Immature natural killer cell (primary cell): Measurements from ENCODE around the gene CRIP1. TPM values are rescaled to one million over a fixed set of nuclear protein-coding genes. Genes with fewer than 3 reads are reported as not detected.

ENCODE experiments used
- DNase-seq, 3 donors: peaks; one replicate each; pipeline ENCODE4 v3.0.0; 2022; ENCODE audit warnings: mixed read lengths in 1 of 3
- H3K27ac Mint-ChIP-seq, 6 donors: one replicate each; pipeline ENCODE4 v1.8.0; 2020; ENCODE audit warnings: mixed read lengths in 6 of 6, mild to moderate bottlenecking in 5 of 6, inconsistent platforms in 4 of 6, moderate library complexity in 3 of 6
- H3K27me3 Mint-ChIP-seq, 3 donors: one replicate each; pipeline ENCODE4 v1.8.0; 2020 to 2021; ENCODE audit warnings: low read depth in 3 of 3, mild to moderate bottlenecking in 3 of 3, mixed read lengths in 3 of 3, moderate library complexity in 3 of 3, inconsistent platforms in 1 of 3
- H3K36me3 Mint-ChIP-seq, 3 donors: one replicate each; pipeline ENCODE4 v1.8.0; 2020; ENCODE audit warnings: mixed read lengths in 3 of 3, inconsistent platforms in 2 of 3, mild to moderate bottlenecking in 2 of 3
- H3K4me1 Mint-ChIP-seq, 2 donors: one replicate each; pipeline ENCODE4 v1.8.0; 2020; ENCODE audit warnings: inconsistent platforms in 2 of 2, mild to moderate bottlenecking in 2 of 2, mixed read lengths in 2 of 2, moderate library complexity in 1 of 2
- H3K4me3 Mint-ChIP-seq, 5 donors: one replicate each; pipeline ENCODE4 v1.8.0; 2020; ENCODE audit warnings: mild to moderate bottlenecking in 5 of 5, mixed read lengths in 5 of 5, inconsistent platforms in 3 of 5, moderate library complexity in 3 of 5
- H3K9me3 Mint-ChIP-seq, 6 donors: one replicate each; pipeline ENCODE4 v1.8.0; 2020; ENCODE audit warnings: mild to moderate bottlenecking in 6 of 6, mixed read lengths in 6 of 6, inconsistent platforms in 4 of 6, moderate library complexity in 3 of 6
- polyA plus RNA-seq, 3 donors: library from polyadenylated mRNA; unstranded; fragments of 300-500 nt; fragmentation: Illumina TruSeq; gene quantifications; one replicate each; pipeline ENCODE4 v1.2.3, GENCODE V29; 2021

The CRIP1 gene
- polyA plus RNA-seq, 3 donors from 2014 or later: 921 to 1,915 (median 940) TPM

- Mint-ChIP-seq H3K4me1 (peaks cover 5 to 6% of the 10 kb centered on the region in 2 donors), H3K27ac (no peak overlapping the region), H3K4me3 (no peak overlapping the region), H3K36me3 (no peaks in the 10 kb centered on the region), H3K9me3 (no peaks in the 10 kb centered on the region), H3K27me3 (peaks cover 3 to 7% (median 6%) of the 10 kb centered on the region in 3 donors)
- no peak for DNase-seq
Observed at GRCh38 chr14:105533391-105533790, 46.7 kb downstream of the CRIP1 start.

DNA sequence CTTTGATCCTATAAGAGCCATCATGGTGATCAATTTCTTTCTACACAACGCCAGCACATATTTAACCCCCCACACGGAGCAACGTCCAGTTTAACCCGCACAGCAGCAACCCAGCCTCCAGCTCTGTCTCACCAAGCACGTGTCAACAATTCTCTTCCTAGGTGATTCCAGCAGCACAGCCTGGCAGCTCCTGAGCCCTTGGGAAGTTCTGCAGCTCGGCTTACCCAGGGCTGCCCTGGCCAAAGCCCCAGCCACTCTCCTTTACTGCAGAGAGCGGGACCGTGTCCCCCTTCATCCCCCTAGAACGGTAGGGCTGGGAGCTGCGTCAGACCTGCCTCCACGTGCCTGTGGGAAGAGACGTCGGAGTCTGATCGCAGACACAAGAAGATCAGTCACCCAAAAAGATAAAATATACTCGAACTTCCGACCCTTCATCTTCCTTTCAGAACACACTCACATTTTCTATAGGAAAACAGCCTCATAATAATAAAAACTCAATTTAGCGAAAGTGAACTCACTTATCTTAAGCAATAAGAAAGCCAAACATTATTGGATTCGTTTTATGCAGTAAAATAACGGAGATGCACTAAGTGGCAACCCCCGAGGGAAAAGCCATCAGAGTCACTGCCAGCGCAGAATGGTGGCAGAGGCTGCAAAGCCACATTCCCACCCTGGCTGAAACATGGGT, 47.3 kb downstream of the CRIP1 start:
- no peaks in the 10 kb centered on the region for H3K36me3 Mint-ChIP-seq
- H3K27me3 Mint-ChIP-seq: peaks cover 2 to 8% (median 6%) of the 10 kb centered on the region in 3 donors
- no peak for DNase-seq
- H3K27ac Mint-ChIP-seq: no peak overlapping the region
- H3K4me3 Mint-ChIP-seq: no peak overlapping the region
- no peaks in the 10 kb centered on the region for H3K9me3 Mint-ChIP-seq
- peaks cover 3% of the 10 kb centered on the region in 2 donors for H3K4me1 Mint-ChIP-seq

GRCh38 chr14:105534586-105534985, 47.9 kb downstream of the CRIP1 start:
- Mint-ChIP-seq H3K4me3 (no peak overlapping the region), H3K36me3 (no peaks in the 10 kb centered on the region), H3K27ac (no peak overlapping the region), H3K27me3 (peaks cover 5 to 8% (median 6%) of the 10 kb centered on the region in 3 donors), H3K9me3 (no peaks in the 10 kb centered on the region), H3K4me1 (peaks cover 0 to 3% of the 10 kb centered on the region in 2 donors)
- no peak for DNase-seq

DNA sequence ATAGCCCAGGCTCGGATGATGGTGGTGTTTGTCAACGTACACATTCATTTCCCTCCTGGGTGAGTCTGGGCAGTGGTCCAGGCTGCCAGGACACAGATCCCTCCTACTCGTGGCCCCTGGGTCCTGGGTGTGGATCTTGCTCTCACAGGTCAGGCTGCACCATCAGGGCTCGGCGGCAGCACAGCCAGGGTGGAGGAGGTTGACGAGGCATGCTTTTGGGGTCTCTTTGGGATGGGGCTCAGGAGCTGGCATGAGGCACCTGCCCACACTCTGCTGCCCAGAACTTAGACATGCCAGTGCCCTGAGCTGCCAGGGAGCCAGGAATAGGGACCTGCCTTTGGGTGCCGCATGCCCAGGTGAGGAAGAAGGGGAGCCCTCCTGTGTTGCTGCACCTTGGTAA, 49.4 kb downstream of the CRIP1 start:
- no peaks in the 10 kb centered on the region for H3K36me3 Mint-ChIP-seq
- no peaks in the 10 kb centered on the region for H3K9me3 Mint-ChIP-seq
- H3K27me3 Mint-ChIP-seq: peaks cover 2 to 8% (median 6%) of the 10 kb centered on the region in 3 donors
- no peak overlapping the region for H3K27ac Mint-ChIP-seq
- peaks cover 0 to 1% of the 10 kb centered on the region in 2 donors for H3K4me1 Mint-ChIP-seq
- no peak for DNase-seq
- no peak overlapping the region for H3K4me3 Mint-ChIP-seq

DNA sequence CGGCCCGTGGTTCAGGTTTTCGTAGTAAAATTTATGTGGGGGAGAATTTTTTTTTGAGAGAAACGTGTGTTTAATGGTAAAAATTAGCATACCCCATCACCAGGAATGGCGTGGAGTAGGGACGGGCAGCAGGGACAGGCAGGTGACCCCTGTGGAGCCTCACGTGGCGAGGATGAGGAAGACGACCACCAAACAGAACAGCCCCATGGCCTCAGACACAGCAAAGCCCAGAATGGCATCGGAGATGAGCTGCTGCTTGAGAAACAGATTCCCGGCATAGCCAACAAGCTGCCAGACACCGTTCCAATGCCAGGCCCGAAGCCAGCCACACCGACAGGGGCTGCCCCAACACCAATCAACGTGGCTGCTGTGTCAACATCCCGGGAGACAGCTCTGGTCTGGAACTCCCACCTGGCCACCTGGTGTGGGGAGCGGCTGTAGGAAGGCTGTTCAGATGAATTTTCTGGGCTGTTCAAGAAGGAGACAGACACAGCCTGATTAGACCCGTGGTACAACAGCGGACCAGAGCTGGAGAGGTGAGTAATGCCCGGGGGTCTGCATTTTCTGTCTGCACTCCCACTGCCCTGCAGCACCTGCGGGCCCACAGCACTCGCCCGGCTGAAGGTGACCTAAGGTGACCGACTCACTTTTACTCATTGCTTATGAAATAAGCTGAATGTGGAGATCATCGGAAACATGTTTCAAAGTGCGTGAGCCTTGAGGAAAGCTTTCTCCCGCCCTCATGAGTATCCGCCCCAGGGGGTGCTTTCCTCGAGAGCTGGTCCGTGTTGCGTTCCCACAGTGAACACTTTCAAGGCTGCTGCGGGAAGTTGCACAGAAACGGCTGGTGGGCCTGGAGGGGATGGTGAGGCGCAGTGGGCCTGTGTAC, 50.2 kb downstream of the CRIP1 start:
- Mint-ChIP-seq H3K36me3 (peaks cover 0 to 3% (median 0%) of the 10 kb centered on the region in 3 donors), H3K27me3 (peaks cover 2 to 8% (median 6%) of the 10 kb centered on the region in 3 donors), H3K27ac (no peak overlapping the region), H3K4me1 (peaks cover 0 to 1% of the 10 kb centered on the region in 2 donors), H3K9me3 (peaks cover 0 to 3% (median 0%) of the 10 kb centered on the region in 6 donors), H3K4me3 (no peak overlapping the region)
- no peak for DNase-seq

- H3K27me3 Mint-ChIP-seq: peaks cover 2 to 6% (median 6%) of the 10 kb centered on the region in 3 donors
- peak; percentile 53 to 61 (median 57) for DNase-seq
- H3K9me3 Mint-ChIP-seq: peaks cover 0 to 3% (median 0%) of the 10 kb centered on the region in 6 donors
- H3K4me1 Mint-ChIP-seq: peaks cover 0 to 1% of the 10 kb centered on the region in 2 donors
- H3K27ac Mint-ChIP-seq: no peak overlapping the region
- no peak overlapping the region for H3K4me3 Mint-ChIP-seq
- H3K36me3 Mint-ChIP-seq: peaks cover 0 to 3% (median 0%) of the 10 kb centered on the region in 3 donors
Observed at GRCh38 chr14:105537580-105538474, 51.1 kb downstream of the CRIP1 start.

Other genes starting within 250 kb of the CRIP1 start
- 10 to 100 TPM in 2 of 3 donors, 1 to 10 TPM in 1; 3.7 to 13.3 (median 13.1) TPM for gene BTBD6, start 238.4 kb upstream of the CRIP1 start, polyA plus RNA-seq
- 10 to 100 TPM in 1 of 3 donors, 1 to 10 TPM in 2; 2.9 to 11.0 (median 8.0) TPM for gene BRF1, start 185.9 kb upstream of the CRIP1 start, polyA plus RNA-seq
- gene PACS2, start 172.1 kb upstream of the CRIP1 start, polyA plus RNA-seq: 1 to 10 TPM; 2.0 to 3.3 (median 2.7) TPM
- gene TEX22, start 88.3 kb upstream of the CRIP1 start, polyA plus RNA-seq: 1 to 10 TPM in 1 of 3 donors, under 1 TPM in 2; 0.52 to 1.0 (median 0.79) TPM
- 1 to 10 TPM in 2 of 3 donors, under 1 TPM in 1; 0.82 to 3.0 (median 2.8) TPM for gene MTA1, start 67.1 kb upstream of the CRIP1 start, polyA plus RNA-seq
- 10 to 100 TPM in 2 of 3 donors, 1 to 10 TPM in 1; 5.7 to 30.2 (median 18.1) TPM for gene CRIP2, start 12.1 kb upstream of the CRIP1 start, polyA plus RNA-seq
- 10 to 100 TPM; 11.4 to 20.3 (median 15.9) TPM for gene TEDC1, start 4.4 kb downstream of the CRIP1 start, polyA plus RNA-seq
- 1 to 10 TPM in 2 of 3 donors, not detected in 1; 1.1 to 1.4 TPM for gene TMEM121, start 39.7 kb downstream of the CRIP1 start, polyA plus RNA-seq